Astrocyte of the spinal cord (primary cell): ENCODE measurements around the gene NRG2.

Experiments used
- DNase-seq: peaks from one replicate; pipeline ENCODE4 v3.0.0; 2011; ENCODE audit warnings: low read depth, low spot score
- H3K4me3 ChIP-seq: 2 replicates; pipeline ENCODE4 v1.5.1; 2011; ENCODE audit warnings: low read depth, mild to moderate bottlenecking, low read length, moderate library complexity
- CTCF ChIP-seq: IDR thresholded peaks from 2 replicates; pipeline ENCODE4 v1.5.1; 2012; ENCODE audit warnings: low read depth, mild to moderate bottlenecking, low read length, inconsistent platforms
- in situ Hi-C: cut with HindIII; loops from 2 replicates; pipeline ENCODE4 v1.10.0; 2017; ENCODE audit warnings: low sequenced_read_pairs

NRG2 gene

GRCh38 chr5:139975942-139976341, 67.2 kb downstream of the NRG2 start:
- in situ Hi-C loops = no loop called here
- no peak for DNase-seq
- no peak overlapping the region for H3K4me3 ChIP-seq
- no peak for TF ChIP-seq CTCF

DNA sequence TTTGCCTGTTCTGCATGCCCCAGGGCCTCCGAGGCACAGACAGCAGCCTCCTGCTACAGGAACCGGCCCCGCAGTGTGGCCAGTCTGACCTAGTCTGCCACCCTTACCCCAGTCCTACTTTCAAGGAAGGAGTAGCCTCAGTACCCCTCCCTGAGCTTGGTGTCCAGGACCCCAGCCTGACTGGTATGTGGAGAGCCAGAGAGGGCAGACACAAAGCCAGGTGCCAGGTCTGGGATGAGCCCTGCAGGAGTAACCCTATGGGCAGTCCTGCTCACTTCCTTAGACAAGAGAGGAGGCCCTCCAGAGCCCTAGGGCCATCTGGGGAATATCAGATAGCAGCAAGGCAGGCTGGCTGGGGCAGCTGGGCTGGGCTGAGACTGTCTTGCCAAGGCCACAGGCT, 67.8 kb downstream of the NRG2 start:
- no peak for DNase-seq
- H3K4me3 ChIP-seq = no peak overlapping the region
- in situ Hi-C loops = no loop called here
- no peak for TF ChIP-seq CTCF

DNA sequence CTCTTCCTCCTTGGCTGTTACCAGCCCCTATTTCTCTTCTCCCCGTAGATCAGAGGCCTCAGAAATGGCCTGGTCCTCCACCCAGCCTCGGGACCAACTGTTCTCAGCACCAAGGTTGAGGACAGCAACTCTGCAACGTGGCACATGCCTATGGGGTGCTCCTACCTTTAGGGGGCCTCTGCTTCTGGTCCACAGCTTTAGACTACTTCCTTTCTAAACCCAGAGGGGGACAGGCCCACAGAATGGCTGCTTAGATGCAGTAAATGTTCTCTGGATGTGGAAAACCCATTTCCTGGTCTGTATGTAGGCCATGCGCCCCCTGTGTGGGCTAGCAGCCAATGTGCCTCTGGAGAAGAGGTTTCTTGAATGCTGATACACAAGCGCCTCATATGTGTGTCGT, 68.4 kb downstream of the NRG2 start:
- in situ Hi-C loops = no loop called here
- H3K4me3 ChIP-seq = no peak overlapping the region
- DNase-seq = no peak
- TF ChIP-seq CTCF = no peak

DNA sequence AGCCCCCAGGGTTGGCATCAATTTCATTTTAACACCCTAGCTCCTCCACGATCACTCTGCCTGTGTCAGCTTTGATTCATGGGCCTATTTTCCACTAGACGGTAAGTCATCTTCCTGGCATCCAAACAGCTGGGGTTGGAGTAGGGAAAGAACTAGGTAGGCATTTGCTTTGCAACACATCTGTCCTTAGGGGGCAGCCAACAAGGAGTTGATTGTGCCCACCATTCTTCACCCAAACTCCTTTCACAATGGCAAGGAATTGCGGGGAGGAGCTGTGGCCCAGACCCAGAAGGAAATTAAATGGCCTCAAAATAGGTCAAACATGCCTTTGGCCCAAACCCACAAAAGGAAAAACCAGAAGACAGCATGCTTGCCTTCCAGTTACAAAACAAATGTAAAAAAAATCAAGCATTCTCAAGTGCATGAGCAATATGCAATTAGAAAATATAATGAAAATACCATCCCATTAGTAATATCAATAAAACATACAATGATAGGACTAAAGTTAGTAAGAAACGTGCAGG, 71.8 kb downstream of the NRG2 start:
- in situ Hi-C loops = no loop called here
- TF ChIP-seq CTCF = no peak
- no peak overlapping the region for H3K4me3 ChIP-seq
- no peak for DNase-seq

DNA sequence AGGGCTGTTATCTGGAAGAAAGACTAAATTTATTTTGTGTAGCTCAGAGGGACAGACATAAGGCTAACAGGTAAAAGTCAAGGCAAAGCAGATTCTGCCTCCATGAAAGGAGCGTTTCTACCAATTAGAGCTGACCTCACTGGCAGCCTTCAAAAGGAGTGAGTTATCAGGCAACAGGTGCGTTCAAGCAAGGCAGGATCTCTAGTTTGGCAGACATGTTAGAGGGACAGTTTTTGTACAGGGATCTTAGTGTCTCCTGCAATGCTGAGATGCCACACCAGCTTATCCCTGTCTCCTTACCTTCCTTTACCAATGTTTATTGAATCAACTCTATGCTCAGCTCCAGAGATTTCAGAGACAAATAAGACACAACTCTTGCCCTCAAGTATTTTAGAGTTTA, 73.8 kb downstream of the NRG2 start:
- in situ Hi-C loops = no loop called here
- H3K4me3 ChIP-seq = no peak overlapping the region
- no peak for DNase-seq
- TF ChIP-seq CTCF = no peak

DNA sequence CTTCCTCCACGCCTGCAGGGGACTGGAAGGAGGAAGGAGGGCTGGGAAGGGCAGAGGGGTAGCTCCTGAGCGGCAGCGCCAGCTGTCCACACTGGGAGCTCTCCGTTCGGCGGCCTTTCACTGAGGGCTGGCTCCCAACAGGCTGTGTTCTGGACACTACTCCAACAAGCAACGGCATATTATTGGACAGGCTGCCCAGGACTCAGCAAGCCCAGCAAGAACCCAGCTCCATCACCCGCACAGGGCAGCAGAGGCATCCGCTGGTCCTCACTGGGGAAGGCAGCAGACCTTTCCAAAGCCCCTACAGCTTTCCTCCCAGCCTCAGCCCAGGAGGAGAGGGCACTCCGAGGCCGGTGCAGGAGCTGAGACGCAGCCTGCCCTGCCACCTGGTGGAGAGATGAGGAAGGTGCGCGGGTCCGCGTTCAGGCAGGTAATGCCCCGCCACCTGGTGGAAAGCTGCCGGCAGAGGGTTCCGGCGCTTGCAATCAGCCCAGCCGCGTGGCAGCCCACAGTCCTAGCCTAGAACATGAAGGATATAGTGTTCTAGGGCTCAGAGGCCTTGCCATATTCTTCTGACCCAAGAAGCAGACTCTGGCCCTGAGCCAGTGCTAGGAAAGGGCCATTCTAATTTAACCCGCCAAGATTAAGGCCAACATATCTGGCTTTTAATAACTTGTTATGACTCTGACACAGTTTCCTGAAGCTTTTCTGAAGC, 74.4 kb downstream of the NRG2 start:
- peak; percentile 100 for TF ChIP-seq CTCF

GRCh38 chr5:139967353-139967752, 75.7 kb downstream of the NRG2 start:
- no peak overlapping the region for H3K4me3 ChIP-seq
- TF ChIP-seq CTCF = no peak
- in situ Hi-C loops = no loop called here
- DNase-seq = no peak

More for the DNA sequence above, 74.4 kb downstream of the NRG2 start:
- H3K4me3 ChIP-seq = no peak overlapping the region
- in situ Hi-C loops = no loop called here
- DNase-seq = peak; percentile 72
